Measurements from ENCODE around the gene EIF4B. TPM values are rescaled to one million over a fixed set of nuclear protein-coding genes. Genes with fewer than 3 reads are reported as not detected.

The EIF4B gene
- polyA plus RNA-seq, 1 of the 3 experiments (the other 2 are of a cell fraction): 267 TPM

DNA sequence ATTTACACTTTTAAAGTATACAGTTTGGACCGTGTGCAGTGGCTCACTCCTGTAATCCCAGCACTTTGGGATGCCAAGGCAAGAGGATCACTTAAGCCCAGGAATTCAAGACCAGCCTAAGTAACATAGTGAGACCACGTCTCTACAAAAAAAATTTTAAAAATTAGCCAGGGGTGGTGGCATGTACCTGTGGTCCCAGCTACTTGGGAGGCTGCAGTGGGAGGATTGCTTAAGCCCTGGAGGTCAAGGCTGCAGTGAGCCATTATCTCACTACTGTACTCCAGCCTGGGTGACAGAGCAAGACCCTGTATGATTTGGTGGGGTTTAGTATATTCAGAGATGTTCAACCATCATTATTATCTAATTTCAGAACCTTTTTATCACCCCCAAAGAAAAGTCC, 4.7 kb downstream of the EIF4B start (continued):
- no peak for TF ChIP-seq EP300 (IDR thresholded peaks at IDR 0.05; ENCODE audit: borderline replicate concordance in 1 of 2, low read depth in 1 of 2, low read length in 1 of 2)
- TF ChIP-seq NFIC (IDR thresholded peaks at IDR 0.05; ENCODE audit: borderline replicate concordance): no peak
- TF ChIP-seq YY1 (IDR thresholded peaks at IDR 0.05; ENCODE audit: low read depth): no peak
- TF ChIP-seq GATA2 (CRISPR knock-in tag; IDR thresholded peaks at IDR 0.05): no peak
- TF ChIP-seq RXRA (IDR thresholded peaks at IDR 0.05; ENCODE audit: borderline replicate concordance, low read depth): no peak
- no peak for TF ChIP-seq PBX3 (IDR thresholded peaks at IDR 0.05)
- TF ChIP-seq, protein P1, sequence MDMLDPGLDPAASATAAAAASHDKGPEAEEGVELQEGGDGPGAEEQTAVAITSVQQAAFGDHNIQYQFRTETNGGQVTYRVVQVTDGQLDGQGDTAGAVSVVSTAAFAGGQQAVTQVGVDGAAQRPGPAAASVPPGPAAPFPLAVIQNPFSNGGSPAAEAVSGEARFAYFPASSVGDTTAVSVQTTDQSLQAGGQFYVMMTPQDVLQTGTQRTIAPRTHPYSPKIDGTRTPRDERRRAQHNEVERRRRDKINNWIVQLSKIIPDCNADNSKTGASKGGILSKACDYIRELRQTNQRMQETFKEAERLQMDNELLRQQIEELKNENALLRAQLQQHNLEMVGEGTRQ (IDR thresholded peaks at IDR 0.05; ENCODE audit: borderline replicate concordance, low read depth, low read length): no peak

DNA sequence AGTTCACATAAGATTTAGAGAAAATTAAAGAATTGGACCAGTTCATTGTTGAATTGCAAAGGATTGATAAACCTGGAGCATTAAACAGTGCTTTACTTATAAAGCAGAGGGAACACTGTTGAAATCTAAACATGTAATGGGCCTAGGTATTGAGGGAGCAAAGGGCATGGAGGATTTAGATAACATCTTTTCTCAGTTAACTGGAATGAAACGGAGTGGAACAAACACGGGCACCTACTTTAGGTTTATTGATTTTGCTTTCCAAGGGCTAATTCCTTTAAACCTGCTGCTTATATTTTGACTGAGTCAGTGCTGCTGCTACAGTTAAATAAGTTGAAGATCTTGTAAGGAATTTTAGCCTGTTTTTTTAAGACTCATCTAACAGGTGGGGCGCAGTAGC, 5.6 kb downstream of the EIF4B start:
- Histone ChIP-seq H3K4me1 (ENCODE audit: control insufficient read depth in 1 of 2, insufficient read depth in 2 of 2, low read depth in 1 of 2, low read length in 1 of 2) (peaks cover 14 to 15% of the 10 kb centered on the region in 2 experiments; a peak in 3 of 4 replicates), H3K4me3 (ENCODE audit: low read depth in 2 of 2, low read length in 1 of 2) (no peak overlapping the region), H3K9me3 (no peaks in the 10 kb centered on the region), H3K36me3 (replicated peaks in 1 of 2; ENCODE audit: control insufficient read depth in 1 of 2, insufficient read depth in 2 of 2, low read length in 1 of 2) (peaks cover 28 to 66% of the 10 kb centered on the region in 2 experiments), H3F3A (replicated peaks; ENCODE audit: insufficient read depth) (peaks cover 13% of the 10 kb centered on the region), H3K27me3 (ENCODE audit: insufficient read depth) (no peaks in the 10 kb centered on the region), H2AFZ (ENCODE audit: low read depth) (no peak overlapping the region), H3K79me2 (ENCODE audit: insufficient read depth) (peaks cover 100% of the 10 kb centered on the region), H3K9ac (no peak overlapping the region), H3K9me2 (no peaks in the 10 kb centered on the region), H3K27ac (ENCODE audit: low read depth in 2 of 2, low read length in 1 of 2) (no peak overlapping the region), H3K4me2 (no peak overlapping the region), H4K20me1 (ENCODE audit: insufficient read depth) (peaks cover 100% of the 10 kb centered on the region)
- WGBS (ENCODE audit: low lambda C conversion rate): 91% methylated on average over 3 of the region's 3 CpGs
- no peak for DNase-seq
- CTCF ChIA-PET: interaction anchor here (0.7 to 1.2 kb wide), 4 partner anchors 13 to 178 kb away, joined by 3 read pairs; no protein-coding TSS in a partner anchor
- no peak for TF ChIP-seq SMC3 (IDR thresholded peaks at IDR 0.05; ENCODE audit: low read depth, low read length)
- no peak for TF ChIP-seq MXI1 (IDR thresholded peaks at IDR 0.05; ENCODE audit: low read depth, low read length)
- TF ChIP-seq TAF1 (IDR thresholded peaks at IDR 0.05; ENCODE audit: borderline replicate concordance, low read depth, low read length): no peak
- no peak for TF ChIP-seq JUND (IDR thresholded peaks at IDR 0.05)
- TF ChIP-seq MEF2A (IDR thresholded peaks at IDR 0.05; ENCODE audit: borderline replicate concordance, low read depth): no peak
- TF ChIP-seq FOXM1 (IDR thresholded peaks at IDR 0.05; ENCODE audit: low read depth): no peak
- TF ChIP-seq, protein P2, sequence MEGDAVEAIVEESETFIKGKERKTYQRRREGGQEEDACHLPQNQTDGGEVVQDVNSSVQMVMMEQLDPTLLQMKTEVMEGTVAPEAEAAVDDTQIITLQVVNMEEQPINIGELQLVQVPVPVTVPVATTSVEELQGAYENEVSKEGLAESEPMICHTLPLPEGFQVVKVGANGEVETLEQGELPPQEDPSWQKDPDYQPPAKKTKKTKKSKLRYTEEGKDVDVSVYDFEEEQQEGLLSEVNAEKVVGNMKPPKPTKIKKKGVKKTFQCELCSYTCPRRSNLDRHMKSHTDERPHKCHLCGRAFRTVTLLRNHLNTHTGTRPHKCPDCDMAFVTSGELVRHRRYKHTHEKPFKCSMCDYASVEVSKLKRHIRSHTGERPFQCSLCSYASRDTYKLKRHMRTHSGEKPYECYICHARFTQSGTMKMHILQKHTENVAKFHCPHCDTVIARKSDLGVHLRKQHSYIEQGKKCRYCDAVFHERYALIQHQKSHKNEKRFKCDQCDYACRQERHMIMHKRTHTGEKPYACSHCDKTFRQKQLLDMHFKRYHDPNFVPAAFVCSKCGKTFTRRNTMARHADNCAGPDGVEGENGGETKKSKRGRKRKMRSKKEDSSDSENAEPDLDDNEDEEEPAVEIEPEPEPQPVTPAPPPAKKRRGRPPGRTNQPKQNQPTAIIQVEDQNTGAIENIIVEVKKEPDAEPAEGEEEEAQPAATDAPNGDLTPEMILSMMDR (IDR thresholded peaks at IDR 0.05): no peak
- TF ChIP-seq FOSL2 (IDR thresholded peaks at IDR 0.05; ENCODE audit: borderline replicate concordance, low read depth): no peak
- no peak for TF ChIP-seq SIN3A (IDR thresholded peaks at IDR 0.05; ENCODE audit: borderline replicate concordance, low read depth, low read length)
- TF ChIP-seq RCOR1 (IDR thresholded peaks at IDR 0.05; ENCODE audit: low read length): no peak
- POLR2A ChIA-PET: no interaction called here
